Smooth muscle cell of the brain vasculature (primary cell): ENCODE data around the gene NDOR1.
"Not testable (repeated sequence)": the region's sequence is repeated elsewhere in the genome, so short reads cannot be mapped to it uniquely, and the experiment has no call there.

Source experiments
- DNase-seq: peaks from one replicate; pipeline ENCODE4 v3.0.0-alpha.2; 2012; ENCODE audit warnings: low read depth, low spot score

Gene NDOR1

GRCh38 chr9:137231372-137232039, 26.0 kb downstream of the NDOR1 start:
- DNase-seq: no peak

DNA sequence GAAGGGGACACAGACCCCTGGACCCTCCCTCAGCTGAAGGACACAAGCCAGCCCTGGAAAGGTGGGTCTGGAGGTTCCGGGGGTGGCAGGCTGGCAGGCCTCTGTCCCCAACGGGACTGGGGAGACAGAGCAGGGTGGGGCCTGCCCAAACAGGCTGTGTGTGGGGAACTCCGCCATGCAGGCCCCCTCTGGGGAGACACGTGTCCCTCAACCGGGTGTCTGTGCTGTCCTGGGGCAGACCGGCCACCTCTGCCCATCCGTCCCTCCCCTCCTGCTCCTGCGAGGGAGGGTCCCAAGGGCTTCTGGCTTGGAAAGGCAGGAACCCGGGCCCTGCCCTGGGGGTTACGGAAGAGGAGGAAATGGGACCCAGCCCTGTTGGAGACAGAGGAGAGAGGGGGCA, 26.6 kb downstream of the NDOR1 start:
- DNase-seq: no peak

DNA sequence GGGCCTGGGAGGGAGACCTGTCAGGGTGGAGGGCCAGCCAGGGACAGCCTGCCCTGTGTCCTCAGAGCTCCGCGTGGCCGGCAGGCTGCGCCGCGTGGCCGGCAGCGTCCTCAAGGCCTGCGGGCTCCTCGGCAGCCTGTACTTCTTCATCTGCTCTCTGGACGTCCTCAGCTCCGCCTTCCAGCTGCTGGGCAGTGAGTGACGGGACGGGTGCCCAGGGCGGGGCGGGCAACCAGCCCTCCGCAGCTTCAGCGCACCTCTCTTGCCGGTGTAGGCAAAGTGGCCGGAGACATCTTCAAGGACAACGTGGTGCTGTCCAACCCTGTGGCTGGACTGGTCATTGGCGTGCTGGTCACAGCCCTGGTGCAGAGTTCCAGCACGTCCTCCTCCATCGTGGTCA, 27.0 kb downstream of the NDOR1 start:
- DNase-seq: no peak

DNA sequence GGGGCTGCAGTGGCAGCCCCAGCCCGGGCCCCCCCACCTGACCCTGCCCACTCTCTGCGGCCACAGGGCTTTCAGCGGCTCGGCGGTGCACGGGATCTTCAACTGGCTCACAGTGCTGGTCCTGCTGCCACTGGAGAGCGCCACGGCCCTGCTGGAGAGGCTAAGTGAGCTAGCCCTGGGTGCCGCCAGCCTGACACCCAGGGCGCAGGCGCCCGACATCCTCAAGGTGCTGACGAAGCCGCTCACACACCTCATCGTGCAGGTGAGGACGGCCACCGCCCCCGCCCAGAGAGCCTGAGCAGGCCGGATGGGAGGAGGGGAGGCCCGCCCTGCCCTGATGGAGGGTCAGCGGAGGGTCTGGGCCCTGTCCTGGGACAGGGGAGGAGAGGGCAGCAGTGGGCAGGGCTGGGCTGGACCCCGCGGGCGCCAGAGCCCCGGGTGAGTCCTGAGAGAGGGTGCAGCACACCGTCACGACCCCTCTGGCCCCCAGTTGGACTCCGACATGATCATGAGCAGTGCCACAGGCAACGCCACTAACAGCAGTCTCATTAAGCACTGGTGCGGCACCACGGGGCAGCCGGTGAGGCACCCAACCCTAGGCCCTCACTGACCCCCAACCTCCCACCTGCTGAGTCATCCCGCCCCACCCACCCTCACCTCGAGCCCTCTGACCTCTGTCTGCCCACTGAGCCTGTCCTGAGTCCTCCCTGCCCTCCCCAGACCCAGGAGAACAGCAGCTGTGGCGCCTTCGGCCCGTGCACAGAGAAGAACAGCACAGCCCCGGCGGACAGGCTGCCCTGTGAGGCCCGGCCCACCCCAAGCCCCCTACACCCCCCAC, 27.9 kb downstream of the NDOR1 start:
- DNase-seq: no peak

DNA sequence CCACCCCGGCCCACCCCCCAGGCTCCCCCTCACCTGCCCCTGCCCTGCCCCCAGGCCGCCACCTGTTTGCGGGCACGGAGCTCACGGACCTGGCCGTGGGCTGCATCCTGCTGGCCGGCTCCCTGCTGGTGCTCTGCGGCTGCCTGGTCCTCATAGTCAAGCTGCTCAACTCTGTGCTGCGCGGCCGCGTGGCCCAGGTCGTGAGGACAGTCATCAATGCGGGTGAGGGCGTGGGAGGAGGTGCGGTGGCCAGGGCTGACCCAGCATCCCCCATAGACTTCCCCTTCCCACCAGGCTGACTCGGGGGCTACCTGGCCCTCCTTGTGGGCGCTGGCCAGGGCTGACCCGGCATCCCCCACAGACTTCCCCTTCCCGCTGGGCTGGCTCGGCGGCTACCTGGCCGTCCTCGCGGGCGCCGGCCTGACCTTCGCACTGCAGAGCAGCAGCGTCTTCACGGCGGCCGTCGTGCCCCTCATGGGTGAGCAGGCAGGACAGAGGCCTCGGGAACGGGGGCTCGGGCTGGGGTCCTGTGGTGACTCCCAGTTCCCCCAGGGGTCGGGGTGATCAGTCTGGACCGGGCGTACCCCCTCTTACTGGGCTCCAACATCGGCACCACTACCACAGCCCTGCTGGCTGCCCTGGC, 28.7 kb downstream of the NDOR1 start:
- DNase-seq: no peak

DNA sequence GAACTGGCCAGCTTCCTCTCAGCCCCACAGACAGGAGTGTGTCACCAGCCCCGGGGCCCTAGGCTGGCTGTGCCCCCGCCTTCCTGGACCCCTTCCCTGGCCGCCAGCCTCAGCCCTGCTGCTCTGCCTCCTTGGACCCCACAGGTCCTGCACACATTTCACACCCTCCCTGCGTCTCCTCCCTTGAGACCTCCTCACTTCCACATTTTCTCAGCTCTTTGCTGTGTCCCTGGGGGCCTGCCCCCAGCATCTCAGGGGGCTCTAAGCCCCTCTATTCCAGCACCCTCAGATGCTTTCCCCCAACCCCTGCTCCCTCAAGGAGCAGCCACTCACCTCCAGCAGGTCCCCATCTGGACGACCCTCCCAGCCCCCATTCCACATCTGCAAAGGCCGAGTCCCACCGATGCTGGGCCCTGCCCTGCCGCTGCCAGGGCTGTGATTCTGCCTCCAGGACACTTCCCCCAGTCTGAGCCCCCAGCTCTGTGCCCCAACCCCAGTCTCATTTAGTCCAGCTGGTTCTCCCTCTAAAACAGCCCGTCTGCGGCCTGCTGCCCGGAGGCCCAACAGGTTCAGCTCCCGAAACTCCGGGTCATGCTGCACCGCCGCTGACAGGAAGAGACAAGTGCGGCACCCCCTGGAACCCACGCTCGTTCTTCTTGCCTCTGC, 29.4 kb downstream of the NDOR1 start:
- DNase-seq: no peak

- DNase-seq: no peak
These were observed 30.1 kb downstream of the NDOR1 start for GRCh38 chr9:137235424-137236237.

DNA sequence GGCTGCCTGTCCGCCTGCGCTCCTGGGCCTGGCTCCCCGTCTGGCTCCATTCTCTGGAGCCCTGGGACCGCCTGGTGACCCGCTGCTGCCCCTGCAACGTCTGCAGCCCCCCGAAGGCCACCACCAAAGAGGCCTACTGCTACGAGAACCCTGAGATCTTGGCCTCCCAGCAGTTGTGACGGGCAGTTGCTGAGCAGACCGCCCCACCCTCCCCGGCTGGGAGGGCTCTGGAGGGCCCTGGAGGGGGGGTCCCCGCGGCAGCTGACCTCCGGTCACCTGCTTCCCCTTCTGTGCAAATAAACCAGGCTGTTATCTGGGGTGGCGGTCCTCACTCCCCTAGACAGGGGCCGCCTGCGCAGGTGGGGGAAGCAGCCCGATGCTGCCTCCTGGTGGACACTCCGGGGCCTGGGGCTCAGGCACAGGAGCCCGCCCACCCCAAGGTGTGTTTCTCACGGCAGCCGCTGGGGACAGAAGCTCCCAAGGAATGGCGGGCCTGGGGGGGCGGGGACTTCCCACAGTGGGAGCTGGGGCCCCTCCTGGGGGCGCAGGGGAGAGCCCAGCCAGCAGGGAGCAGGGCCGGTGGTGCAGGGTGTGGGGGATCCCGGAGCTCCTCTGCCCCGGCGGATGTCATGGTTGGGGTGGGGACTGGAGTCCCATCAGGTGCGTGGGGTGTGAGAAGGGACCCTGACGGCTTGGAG, 30.9 kb downstream of the NDOR1 start:
- DNase-seq: peak; percentile 24

GRCh38 chr9:137236936-137237421, 31.5 kb downstream of the NDOR1 start:
- no peak for DNase-seq

GRCh38 chr9:137237759-137238726, 32.5 kb downstream of the NDOR1 start:
- no peak for DNase-seq

DNA sequence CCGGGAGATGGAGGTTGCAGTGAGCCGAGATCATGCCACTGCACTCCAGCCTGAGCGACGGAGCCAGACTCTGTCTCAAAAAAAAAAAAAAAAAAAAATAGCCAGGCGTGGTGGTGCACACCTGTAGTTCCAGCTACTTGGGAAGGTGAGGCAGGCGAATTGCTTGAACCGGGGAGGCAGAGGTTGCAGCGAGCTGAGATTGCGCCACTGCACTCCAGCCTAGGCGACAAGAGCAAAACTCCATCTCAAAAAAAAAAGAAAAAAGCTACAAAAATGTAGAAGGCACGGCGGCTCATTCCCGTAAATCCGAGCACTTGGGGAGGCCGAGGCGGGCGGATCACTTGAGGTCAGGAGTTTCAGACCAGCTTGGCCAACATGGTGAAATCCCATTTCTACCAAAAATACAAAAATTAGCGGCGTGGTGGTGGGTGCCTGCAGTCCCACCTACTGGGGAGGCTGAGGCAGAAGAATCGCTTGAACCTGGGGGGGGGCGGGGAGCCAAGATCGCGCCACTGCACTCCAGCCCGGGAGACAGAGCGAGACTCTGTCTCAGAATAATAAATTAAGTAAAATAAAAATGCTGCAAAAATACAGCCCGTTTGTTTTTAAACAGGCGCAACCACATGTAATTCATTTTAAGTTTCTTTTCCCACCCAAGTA, 34.2 kb downstream of the NDOR1 start:
- DNase-seq: not testable (repeated sequence)

GRCh38 chr9:137240318-137240840, 34.9 kb downstream of the NDOR1 start:
- peak; percentile 35 for DNase-seq

DNA sequence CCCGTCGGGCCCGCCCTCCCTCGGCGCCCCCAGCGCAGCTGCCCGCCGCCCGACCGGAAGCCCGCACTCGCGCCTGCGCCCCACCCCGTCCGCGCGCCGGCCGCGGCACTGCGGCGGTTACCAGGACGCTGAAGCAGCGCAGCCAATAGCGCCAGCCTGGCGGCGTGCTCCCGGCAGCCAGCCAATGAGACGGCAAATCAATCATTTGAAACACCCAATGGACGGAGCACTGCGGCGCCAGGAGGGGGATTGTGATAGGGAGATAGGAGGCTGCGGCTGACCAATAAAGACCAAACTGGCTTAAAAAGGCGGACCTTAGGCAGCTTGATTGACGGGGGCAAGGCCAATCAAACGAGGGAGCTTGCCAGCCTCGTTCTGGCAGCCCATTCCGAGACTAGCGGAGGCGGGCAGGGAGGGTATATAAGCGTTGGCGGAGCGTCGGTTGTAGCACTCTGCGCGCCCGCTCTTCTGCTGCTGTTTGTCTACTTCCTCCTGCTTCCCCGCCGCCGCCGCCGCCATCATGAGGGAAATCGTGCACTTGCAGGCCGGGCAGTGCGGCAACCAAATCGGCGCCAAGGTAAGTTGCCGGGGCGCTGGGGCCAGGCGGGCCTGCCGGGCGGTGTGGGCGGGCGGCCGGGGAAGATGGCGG, 35.5 kb downstream of the NDOR1 start, which contains the start of gene TUBB4B:
Gene TUBB4B (plus strand): TSS at position 447 of the 649 bp plus-strand sequence. CDS start 74 bp downstream, at position 521.
- DNase-seq: peak; percentile 100

GRCh38 chr9:137241490-137242268, 36.2 kb downstream of the NDOR1 start:
- no peak for DNase-seq

- no peak for DNase-seq
These were observed 37.0 kb downstream of the NDOR1 start for GRCh38 chr9:137242269-137243203.

DNA sequence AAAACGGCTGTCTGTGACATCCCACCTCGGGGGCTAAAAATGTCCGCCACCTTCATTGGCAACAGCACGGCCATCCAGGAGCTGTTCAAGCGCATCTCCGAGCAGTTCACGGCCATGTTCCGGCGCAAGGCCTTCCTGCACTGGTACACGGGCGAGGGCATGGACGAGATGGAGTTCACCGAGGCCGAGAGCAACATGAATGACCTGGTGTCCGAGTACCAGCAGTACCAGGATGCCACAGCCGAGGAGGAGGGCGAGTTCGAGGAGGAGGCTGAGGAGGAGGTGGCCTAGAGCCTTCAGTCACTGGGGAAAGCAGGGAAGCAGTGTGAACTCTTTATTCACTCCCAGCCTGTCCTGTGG, 37.7 kb downstream of the NDOR1 start:
- not testable (repeated sequence) for DNase-seq
